Prostate gland (tissue), 2 donors: ENCODE results near the gene PIWIL1. TPM values are rescaled to one million over a fixed set of nuclear protein-coding genes. Genes with fewer than 3 reads are reported as not detected.

Source experiments
- DNase-seq: peaks from one replicate; pipeline ENCODE4 v3.0.0-alpha.2; 2019; ENCODE audit warnings: low spot score
- H3K27ac ChIP-seq, 2 donors: fragments of 200-600 bp; sonication (generic); 2 replicates each; pipeline ENCODE4 v1.5.1; 2017 to 2019
- H3K27me3 ChIP-seq: fragments of 200-600 bp; sonication (generic); replicated peaks from 2 replicates; pipeline ENCODE4 v1.5.1; 2019; ENCODE audit not compliant: insufficient read depth
- H3K36me3 ChIP-seq, 2 donors: fragments of 200-600 bp; sonication (generic); 1 replicate in 1 of 2; 2 replicates in 1 of 2; pipeline versions ENCODE4 v1.5.1 to v1.8.1; 2017 to 2019
- H3K4me1 ChIP-seq: fragments of 200-600 bp; sonication (generic); replicated peaks from 2 replicates; pipeline ENCODE4 v1.5.1; 2019
- H3K4me3 ChIP-seq, 2 donors: fragments of 200-600 bp; sonication (generic); 2 replicates each; pipeline ENCODE4 v1.5.1; 2017 to 2019
- H3K9me3 ChIP-seq: fragments of 200-600 bp; sonication (generic); 2 replicates; pipeline ENCODE4 v1.5.1; 2017
- POLR2A ChIP-seq: fragments of 450-650 bp; IDR thresholded peaks from one replicate; pipeline ENCODE4 v1.6.1; 2016; ENCODE audit warnings: antibody characterized with exemption, mild to moderate bottlenecking
- POLR2AphosphoS5 ChIP-seq: sonication (generic); formaldehyde crosslinking; IDR thresholded peaks from one replicate; pipeline ENCODE4 v1.6.1; 2017; ENCODE audit warnings: antibody characterized with exemption
- WGBS: methylation state at CpG from one replicate; pipeline ENCODE4 v1.1.5; 2018; 5-methylcytosine and 5-hydroxymethylcytosine counted together
- intact Hi-C: fragments of 100-400 bp; cut with DNase I; formaldehyde crosslinking; loops from one replicate; pipeline ENCODE4 v1.14.2; 2022
- total RNA-seq, 2 donors: library from RNA; depleted of rRNA; stranded (reverse); fragments of >200 nt; gene quantifications; one replicate each; pipeline ENCODE4 v1.1.0, GENCODE V29; 2016
- TF ChIP-seq, protein P1 (sequence below), 4 experiments: fragments of 200-600 bp in 2 of 4; fragments of 450-650 bp in 2 of 4; sonication (generic) in 2 of 4; IDR thresholded peaks; 1 replicate in 3 of 4; 2 replicates in 1 of 4; pipeline ENCODE4 v1.5.1; 2016 to 2019; ENCODE audit warnings: antibody characterized with exemption in 4 of 4, mild to moderate bottlenecking in 2 of 4, moderate library complexity in 2 of 4

Gene PIWIL1
- total RNA-seq, 2 donors from 2014 or later = 16.2 TPM; not detected in 1

DNA sequence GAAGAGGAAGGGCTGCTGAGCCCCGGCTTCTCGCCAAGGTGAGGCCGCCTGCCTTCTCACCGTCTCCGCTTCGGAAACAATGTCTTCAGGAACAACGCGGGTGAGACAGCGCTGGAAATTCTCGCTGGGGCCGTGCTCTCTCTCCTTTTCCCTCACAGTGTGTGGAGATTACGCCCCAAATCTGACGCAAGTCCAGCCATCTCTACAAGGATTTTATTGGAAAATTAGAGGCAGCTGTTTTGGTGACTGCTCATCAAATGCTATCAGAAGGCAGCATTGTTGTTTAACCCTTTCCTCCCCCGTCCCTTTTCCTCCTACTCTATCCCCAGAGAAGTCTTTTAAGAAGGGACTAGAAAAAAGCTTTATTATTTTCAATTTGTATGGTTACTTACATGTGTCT lies 53.5 kb downstream of the PIWIL1 start:
- H3K4me1 ChIP-seq = no peaks in the 10 kb centered on the region
- no peak overlapping the region for H3K27ac ChIP-seq
- DNase-seq = no peak
- WGBS = 22% methylated on average over 14 of the region's 14 CpGs
- no peak overlapping the region for H3K4me3 ChIP-seq
- no peak for TF ChIP-seq POLR2A
- TF ChIP-seq POLR2AphosphoS5 = no peak
- TF ChIP-seq, protein P1, sequence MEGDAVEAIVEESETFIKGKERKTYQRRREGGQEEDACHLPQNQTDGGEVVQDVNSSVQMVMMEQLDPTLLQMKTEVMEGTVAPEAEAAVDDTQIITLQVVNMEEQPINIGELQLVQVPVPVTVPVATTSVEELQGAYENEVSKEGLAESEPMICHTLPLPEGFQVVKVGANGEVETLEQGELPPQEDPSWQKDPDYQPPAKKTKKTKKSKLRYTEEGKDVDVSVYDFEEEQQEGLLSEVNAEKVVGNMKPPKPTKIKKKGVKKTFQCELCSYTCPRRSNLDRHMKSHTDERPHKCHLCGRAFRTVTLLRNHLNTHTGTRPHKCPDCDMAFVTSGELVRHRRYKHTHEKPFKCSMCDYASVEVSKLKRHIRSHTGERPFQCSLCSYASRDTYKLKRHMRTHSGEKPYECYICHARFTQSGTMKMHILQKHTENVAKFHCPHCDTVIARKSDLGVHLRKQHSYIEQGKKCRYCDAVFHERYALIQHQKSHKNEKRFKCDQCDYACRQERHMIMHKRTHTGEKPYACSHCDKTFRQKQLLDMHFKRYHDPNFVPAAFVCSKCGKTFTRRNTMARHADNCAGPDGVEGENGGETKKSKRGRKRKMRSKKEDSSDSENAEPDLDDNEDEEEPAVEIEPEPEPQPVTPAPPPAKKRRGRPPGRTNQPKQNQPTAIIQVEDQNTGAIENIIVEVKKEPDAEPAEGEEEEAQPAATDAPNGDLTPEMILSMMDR (IDR thresholded peaks at IDR 0.05) = no peak
- H3K27me3 ChIP-seq = no peaks in the 10 kb centered on the region
- H3K36me3 ChIP-seq = no peaks in the 10 kb centered on the region
- no peaks in the 10 kb centered on the region for H3K9me3 ChIP-seq
- intact Hi-C loops = no loop called here

DNA sequence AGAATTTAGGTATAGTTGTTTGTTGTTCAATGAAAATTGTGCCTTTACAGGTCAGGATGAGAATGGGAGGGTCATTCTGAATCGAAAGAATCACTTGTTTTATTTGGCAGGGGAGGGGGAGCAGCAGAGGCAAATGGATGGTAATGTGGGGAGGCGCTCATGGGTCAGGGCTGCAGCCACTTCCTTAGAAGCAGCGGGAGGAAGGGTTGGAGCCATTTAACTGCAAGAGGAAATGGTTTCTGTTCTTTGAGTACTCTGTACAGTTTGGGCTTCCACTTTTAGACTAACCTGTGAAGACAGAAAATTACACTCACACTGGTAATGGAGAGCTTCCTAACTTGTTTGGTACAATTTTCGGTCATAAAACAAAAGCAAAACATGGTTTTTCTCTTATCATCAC lies 57.2 kb downstream of the PIWIL1 start:
- no peak for DNase-seq
- H3K4me3 ChIP-seq = no peak overlapping the region
- no peaks in the 10 kb centered on the region for H3K36me3 ChIP-seq
- intact Hi-C loops = no loop called here
- H3K4me1 ChIP-seq = no peaks in the 10 kb centered on the region
- no peak for TF ChIP-seq POLR2A
- no peak for TF ChIP-seq POLR2AphosphoS5
- TF ChIP-seq, protein P1 (IDR thresholded peaks at IDR 0.05) = no peak
- H3K27ac ChIP-seq = no peak overlapping the region
- WGBS = 68% methylated on average over 4 of the region's 4 CpGs
- H3K9me3 ChIP-seq = no peaks in the 10 kb centered on the region
- H3K27me3 ChIP-seq = no peaks in the 10 kb centered on the region

DNA sequence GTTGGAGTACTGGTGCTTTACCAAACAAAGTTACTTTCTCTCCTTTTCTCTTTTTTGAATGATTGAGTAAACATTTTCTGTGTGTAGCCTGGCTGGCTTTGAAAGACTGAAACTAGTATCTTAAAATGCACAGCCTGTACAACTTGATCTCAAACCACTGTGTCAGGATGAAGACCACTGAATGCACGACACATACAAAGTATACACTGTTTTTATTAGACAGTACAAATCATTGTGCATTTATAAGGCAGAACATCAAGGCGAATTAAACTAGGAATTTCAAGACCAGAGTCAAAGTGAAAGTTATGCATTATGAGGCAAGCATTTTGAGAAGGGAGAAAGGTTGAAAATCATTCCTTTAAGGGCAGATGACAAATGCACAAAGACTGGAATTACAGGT lies 59.0 kb downstream of the PIWIL1 start:
- H3K36me3 ChIP-seq = no peaks in the 10 kb centered on the region
- intact Hi-C loops = no loop called here

DNA sequence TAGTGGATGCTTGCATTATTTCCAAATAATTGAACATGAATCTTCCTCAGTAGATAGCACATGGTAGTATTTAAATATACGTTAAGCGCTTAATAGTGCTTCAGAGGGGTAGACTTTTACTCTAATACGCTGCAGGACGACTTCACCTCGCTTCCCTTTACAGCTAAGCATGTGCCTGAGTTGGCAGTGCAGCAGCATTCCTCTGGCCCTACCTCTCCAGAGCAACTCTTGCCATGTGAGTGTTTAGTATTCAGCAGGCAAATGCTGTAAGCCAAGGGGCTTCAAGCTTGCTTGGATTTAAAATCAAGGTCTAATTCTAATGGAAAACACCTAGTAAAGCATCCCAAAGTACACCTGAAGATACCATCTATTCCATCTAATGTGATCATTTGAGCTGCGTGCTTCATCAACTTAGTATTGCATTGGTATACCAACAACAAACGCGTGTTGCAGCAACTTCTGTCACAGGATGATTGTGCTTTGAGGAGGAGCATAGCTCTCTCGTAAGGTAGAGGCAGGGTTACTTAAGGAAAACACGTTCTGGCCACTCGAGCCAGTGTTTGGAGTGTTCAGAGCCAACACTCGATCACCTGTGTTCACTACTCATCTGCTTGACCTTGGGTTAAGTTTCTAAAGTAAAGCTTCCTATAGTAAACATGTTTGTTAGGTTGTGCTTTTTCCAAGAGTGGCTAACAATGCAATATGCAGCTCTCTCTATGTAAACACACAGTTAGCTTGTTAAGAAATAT lies 60.6 kb downstream of the PIWIL1 start:
- intact Hi-C loops = no loop called here
- Histone ChIP-seq H3K4me1 (no peaks in the 10 kb centered on the region), H3K9me3 (no peaks in the 10 kb centered on the region), H3K36me3 (no peaks in the 10 kb centered on the region), H3K4me3 (no peak overlapping the region), H3K27me3 (no peaks in the 10 kb centered on the region), H3K27ac (no peak overlapping the region)
- 70% methylated on average over 12 of the region's 12 CpGs for WGBS
- TF ChIP-seq, protein P1 (IDR thresholded peaks at IDR 0.05) = no peak
- TF ChIP-seq POLR2A (no peak), POLR2AphosphoS5 (no peak)
- no peak for DNase-seq

More for the DNA sequence above, 59.0 kb downstream of the PIWIL1 start:
- TF ChIP-seq POLR2AphosphoS5 = no peak
- TF ChIP-seq POLR2A = no peak
- TF ChIP-seq, protein P1 (IDR thresholded peaks at IDR 0.05) = no peak
- Histone ChIP-seq H3K27ac (no peak overlapping the region), H3K27me3 (no peaks in the 10 kb centered on the region), H3K4me3 (no peak overlapping the region), H3K4me1 (no peaks in the 10 kb centered on the region), H3K9me3 (no peaks in the 10 kb centered on the region)
- WGBS = 32% methylated on average over 2 of the region's 2 CpGs
- no peak for DNase-seq

DNA sequence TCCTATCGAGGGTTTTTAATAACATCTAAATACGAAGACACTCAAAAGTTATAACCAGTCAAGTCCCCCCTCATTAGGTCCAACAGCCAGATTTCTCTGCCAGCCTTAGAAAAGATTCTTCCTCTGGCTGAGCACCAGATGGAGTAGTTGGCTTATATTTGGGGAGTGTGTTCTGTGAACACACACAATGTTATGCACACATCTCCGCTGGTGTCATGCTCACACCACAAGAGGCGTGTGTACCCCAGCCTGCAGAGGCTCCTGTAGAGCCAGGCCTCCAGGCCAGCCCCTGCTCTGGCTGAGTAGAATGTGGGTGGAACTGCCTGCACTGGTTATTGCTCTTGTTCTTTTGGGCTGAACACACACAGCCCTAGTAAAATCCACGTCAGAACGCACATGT lies 64.0 kb downstream of the PIWIL1 start:
- DNase-seq = no peak
- Histone ChIP-seq H3K27me3 (no peaks in the 10 kb centered on the region), H3K4me1 (no peaks in the 10 kb centered on the region), H3K9me3 (no peaks in the 10 kb centered on the region), H3K4me3 (no peak overlapping the region), H3K36me3 (no peaks in the 10 kb centered on the region), H3K27ac (no peak overlapping the region)
- TF ChIP-seq, protein P1 (IDR thresholded peaks at IDR 0.05) = peak in 1 of 4 experiments; percentile 20
- TF ChIP-seq POLR2A (no peak), POLR2AphosphoS5 (no peak)
- intact Hi-C loops = no loop called here
- WGBS = 78% methylated on average over 6 of the region's 6 CpGs
